ENCODE data around the gene DLX2. TPM values are rescaled to one million over a fixed set of nuclear protein-coding genes. Genes with fewer than 3 reads are reported as not detected.

The DLX2 gene
- total and polyA plus RNA-seq, 2 donors from 2014 or later, result not detected

DNA sequence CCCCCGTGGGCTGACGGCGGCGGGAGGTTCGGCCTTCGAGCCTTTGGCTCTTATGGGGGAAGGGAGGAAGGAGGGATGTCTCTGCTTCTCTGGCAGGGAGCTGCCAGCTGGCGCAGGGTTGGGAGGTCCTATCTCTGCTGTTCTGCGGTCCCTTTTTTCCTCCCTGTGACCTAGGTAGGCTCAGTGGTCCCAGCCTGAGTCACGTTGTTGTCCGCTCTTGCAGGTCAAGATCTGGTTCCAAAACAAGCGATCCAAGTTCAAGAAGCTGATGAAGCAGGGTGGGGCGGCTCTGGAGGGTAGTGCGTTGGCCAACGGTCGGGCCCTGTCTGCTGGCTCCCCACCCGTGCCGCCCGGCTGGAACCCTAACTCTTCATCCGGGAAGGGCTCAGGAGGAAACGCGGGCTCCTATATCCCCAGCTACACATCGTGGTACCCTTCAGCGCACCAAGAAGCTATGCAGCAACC, 14.9 kb downstream of the DLX2 start:
- Histone ChIP-seq H3K36me3 (ENCODE audit: control insufficient read depth in 2 of 3, insufficient read depth in 3 of 3, low read length in 3 of 3) (no peaks in the 10 kb centered on the region), H3K9ac (ENCODE audit: low read length in 3 of 3) (no peak overlapping the region), H3K9me3 (ENCODE audit: control insufficient read depth in 2 of 3, insufficient read depth in 1 of 3, low read length in 3 of 3) (peaks cover 0 to 9% (median 0%) of the 10 kb centered on the region in 3 donors), H3K27ac (ENCODE audit: low read depth in 2 of 2, low read length in 2 of 2) (no peak overlapping the region), H3K4me3 (ENCODE audit: low read length in 3 of 3) (no peak overlapping the region), H3K4me1 (ENCODE audit: control insufficient read depth in 2 of 3, insufficient read depth in 2 of 3, low read depth in 1 of 3, low read length in 3 of 3) (peaks cover 0 to 18% (median 0%) of the 10 kb centered on the region in 3 donors), H3K27me3 (ENCODE audit: control insufficient read depth, insufficient read depth, low read length) (peaks cover 88% of the 10 kb centered on the region)
- DNase-seq (peak in 1 of 5 donors; percentile 11), FAIRE-seq (no peak)
- intact Hi-C loops (cut with DNase I), result no loop called here
- TF ChIP-seq, protein P1, sequence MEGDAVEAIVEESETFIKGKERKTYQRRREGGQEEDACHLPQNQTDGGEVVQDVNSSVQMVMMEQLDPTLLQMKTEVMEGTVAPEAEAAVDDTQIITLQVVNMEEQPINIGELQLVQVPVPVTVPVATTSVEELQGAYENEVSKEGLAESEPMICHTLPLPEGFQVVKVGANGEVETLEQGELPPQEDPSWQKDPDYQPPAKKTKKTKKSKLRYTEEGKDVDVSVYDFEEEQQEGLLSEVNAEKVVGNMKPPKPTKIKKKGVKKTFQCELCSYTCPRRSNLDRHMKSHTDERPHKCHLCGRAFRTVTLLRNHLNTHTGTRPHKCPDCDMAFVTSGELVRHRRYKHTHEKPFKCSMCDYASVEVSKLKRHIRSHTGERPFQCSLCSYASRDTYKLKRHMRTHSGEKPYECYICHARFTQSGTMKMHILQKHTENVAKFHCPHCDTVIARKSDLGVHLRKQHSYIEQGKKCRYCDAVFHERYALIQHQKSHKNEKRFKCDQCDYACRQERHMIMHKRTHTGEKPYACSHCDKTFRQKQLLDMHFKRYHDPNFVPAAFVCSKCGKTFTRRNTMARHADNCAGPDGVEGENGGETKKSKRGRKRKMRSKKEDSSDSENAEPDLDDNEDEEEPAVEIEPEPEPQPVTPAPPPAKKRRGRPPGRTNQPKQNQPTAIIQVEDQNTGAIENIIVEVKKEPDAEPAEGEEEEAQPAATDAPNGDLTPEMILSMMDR (IDR thresholded peaks at IDR 0.05; ENCODE audit: borderline replicate concordance, extremely low read depth, insufficient read depth), result no peak

DNA sequence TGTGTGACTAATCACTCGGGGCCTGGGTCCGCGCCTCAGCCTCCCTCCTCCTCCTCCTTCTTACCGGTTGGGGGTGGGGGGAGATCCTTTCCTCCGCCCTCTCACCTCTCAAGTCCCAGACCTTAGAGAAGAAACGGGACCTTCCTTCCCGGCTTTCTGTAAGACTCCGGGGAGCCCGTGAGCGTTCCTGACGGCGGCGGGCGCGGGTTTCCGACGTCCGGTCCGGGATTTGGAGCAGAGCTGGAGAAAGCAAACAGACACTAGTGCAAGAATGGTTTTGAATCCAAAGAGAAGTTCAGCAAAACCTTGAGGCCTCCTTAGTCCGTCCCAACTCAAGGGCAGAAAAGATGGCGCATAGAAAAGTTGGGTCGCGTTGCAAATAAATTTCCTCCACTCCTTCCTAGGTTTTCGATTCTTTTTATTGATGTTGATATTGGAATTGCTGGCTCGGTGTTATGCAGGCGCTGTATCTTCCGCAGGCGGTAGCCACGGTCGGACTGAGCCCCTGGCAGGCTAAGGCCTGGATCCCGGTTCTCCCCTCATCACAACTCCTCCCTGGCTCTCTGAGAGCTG, 15.4 kb downstream of the DLX2 start:
- Histone ChIP-seq H3K4me1 (ENCODE audit: control insufficient read depth in 2 of 3, insufficient read depth in 2 of 3, low read depth in 1 of 3, low read length in 3 of 3) (peaks cover 0 to 18% (median 0%) of the 10 kb centered on the region in 3 donors), H3K36me3 (ENCODE audit: control insufficient read depth in 2 of 3, insufficient read depth in 3 of 3, low read length in 3 of 3) (no peaks in the 10 kb centered on the region), H3K27me3 (ENCODE audit: control insufficient read depth, insufficient read depth, low read length) (peaks cover 88% of the 10 kb centered on the region), H3K9ac (ENCODE audit: low read length in 3 of 3) (no peak overlapping the region), H3K4me3 (ENCODE audit: low read length in 3 of 3) (no peak overlapping the region), H3K9me3 (ENCODE audit: control insufficient read depth in 2 of 3, insufficient read depth in 1 of 3, low read length in 3 of 3) (peaks cover 0 to 9% (median 0%) of the 10 kb centered on the region in 3 donors), H3K27ac (ENCODE audit: low read depth in 2 of 2, low read length in 2 of 2) (no peak overlapping the region)
- DNase-seq (peak in 3 of 5 donors; percentile 22 to 41 (median 29)), FAIRE-seq (no peak)
- TF ChIP-seq, protein P1 (IDR thresholded peaks at IDR 0.05; ENCODE audit: borderline replicate concordance, extremely low read depth, insufficient read depth), result no peak
- intact Hi-C loops (cut with DNase I), result no loop called here

DNA sequence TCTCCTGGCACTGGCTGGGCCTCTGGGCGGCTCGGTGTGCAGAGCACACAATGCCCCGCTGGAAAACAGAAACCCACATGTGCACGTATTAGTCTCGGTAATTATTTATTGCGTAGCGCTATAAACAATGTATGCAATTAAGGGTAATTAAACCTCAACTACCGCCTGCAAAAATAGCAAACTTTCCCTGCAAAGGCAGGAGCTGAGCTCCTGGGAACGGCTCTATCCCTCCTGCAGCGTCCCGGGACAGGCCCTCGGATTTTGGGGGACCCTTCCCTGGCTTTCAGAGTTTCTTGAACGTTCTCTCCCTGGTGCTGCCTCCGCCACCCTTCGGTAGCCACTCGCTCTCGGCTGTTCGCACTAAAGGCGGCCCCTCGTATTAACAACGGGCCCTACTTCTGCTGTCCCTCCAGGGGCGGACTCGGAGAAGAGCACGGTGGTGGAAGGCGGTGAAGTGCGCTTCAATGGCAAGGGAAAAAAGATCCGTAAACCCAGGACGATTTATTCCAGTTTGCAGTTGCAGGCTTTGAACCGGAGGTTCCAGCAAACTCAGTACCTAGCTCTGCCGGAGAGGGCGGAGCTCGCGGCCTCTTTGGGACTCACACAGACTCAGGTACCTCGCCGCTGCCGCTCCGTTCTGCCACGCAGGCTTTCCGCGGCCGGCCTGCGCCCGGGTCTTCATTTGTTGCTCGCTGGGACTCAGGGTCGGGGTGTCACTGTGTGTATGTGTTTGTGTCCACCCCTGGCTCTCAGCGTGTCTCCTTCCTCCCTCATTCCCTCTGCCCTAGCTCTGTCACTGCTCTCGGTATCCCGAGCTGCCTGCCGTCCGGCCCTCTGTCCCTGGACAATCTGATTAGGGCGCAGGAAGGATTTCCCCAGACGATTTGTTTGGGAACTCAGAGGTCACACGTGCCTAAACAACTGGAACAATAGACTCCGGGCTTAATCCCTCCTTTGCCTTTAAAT, 16.2 kb downstream of the DLX2 start:
- TF ChIP-seq, protein P1 (IDR thresholded peaks at IDR 0.05; ENCODE audit: borderline replicate concordance, extremely low read depth, insufficient read depth), result no peak
- H3K9me3 ChIP-seq (ENCODE audit: control insufficient read depth in 2 of 3, insufficient read depth in 1 of 3, low read length in 3 of 3), result peaks cover 0 to 4% (median 0%) of the 10 kb centered on the region in 3 donors
- H3K36me3 ChIP-seq (ENCODE audit: control insufficient read depth in 2 of 3, insufficient read depth in 3 of 3, low read length in 3 of 3), result no peaks in the 10 kb centered on the region
- no peak for FAIRE-seq
- H3K4me1 ChIP-seq (ENCODE audit: control insufficient read depth in 2 of 3, insufficient read depth in 2 of 3, low read depth in 1 of 3, low read length in 3 of 3), result peaks cover 0 to 18% (median 0%) of the 10 kb centered on the region in 3 donors
- intact Hi-C loops (cut with DNase I), result no loop called here
- no peak overlapping the region for H3K9ac ChIP-seq (ENCODE audit: low read length in 3 of 3)
- peaks cover 88% of the 10 kb centered on the region for H3K27me3 ChIP-seq (ENCODE audit: control insufficient read depth, insufficient read depth, low read length)
- DNase-seq, result peak; percentile 57 to 81 (median 71)
- H3K27ac ChIP-seq (ENCODE audit: low read depth in 2 of 2, low read length in 2 of 2), result no peak overlapping the region
- H3K4me3 ChIP-seq (ENCODE audit: low read length in 3 of 3), result no peak overlapping the region
